ENCODE results near the gene PTGDR2. TPM values are rescaled to one million over a fixed set of nuclear protein-coding genes. Genes with fewer than 3 reads are reported as not detected.

The PTGDR2 gene
- total and polyA plus RNA-seq, 2 donors (not counting 1 experiment from before 2014, with no cell fraction given): 0.33 to 2.4 TPM

DNA sequence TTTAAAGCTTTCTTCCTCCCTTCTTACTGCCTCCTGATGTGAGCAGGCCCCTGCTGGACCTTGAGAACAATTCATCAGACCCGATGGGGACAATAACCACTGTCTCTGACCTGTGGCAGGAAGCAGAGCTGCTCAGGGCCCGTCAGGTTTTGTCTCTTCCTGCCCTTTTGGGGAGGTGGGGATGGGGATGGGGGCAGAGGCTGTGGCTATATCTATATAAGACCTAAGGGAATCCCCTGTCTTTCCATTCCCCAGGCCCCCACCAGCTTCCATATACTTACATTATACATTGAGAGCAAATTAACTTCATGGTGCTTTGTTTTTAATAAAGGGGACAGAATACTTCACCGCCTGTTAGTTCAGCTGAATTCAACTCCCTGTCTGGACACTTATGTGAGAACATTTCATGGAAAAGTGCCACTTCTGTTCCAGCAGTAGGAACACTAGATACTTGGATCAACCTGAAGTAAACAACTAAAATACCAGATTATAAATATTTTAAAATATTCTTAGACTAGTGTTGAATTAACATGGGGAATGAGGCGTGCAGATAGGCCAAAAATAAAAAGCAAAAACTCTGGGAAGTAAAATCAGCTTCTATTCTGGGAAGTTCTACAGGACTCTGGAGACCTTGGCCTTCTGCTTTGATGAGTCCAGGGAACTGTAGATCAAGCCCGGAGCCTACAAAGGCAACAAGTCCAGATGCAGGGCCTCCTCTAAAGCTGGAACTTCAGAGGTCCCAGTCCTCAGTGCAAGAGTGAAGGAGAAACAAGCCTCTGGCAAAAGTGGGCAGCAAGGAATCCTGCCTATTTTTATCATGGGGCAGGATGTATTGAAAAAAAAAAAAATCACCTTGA lies 22.7 kb upstream of the PTGDR2 start:
- no peak for DNase-seq (ENCODE audit: low read depth in 2 of 2)
- no peak overlapping the region for H3K27ac ChIP-seq (ENCODE audit: insufficient read depth, low read length)
- no peak overlapping the region for H3K4me2 ChIP-seq (ENCODE audit: extremely low read depth, insufficient read depth, low read length)
- no peaks in the 10 kb centered on the region for H3K27me3 ChIP-seq (ENCODE audit: control insufficient read depth, insufficient read depth, low read length)
- H3K36me3 ChIP-seq (ENCODE audit: control insufficient read depth, insufficient read depth, low read length): no peaks in the 10 kb centered on the region
- no peak overlapping the region for H3K4me3 ChIP-seq (replicated peaks in 1 of 4; ENCODE audit: control extremely low read depth in 1 of 4, insufficient read depth in 1 of 4, low read depth in 3 of 4, low read length in 4 of 4)
- no peaks in the 10 kb centered on the region for H3K9me3 ChIP-seq (ENCODE audit: control insufficient read depth, insufficient read depth, low read depth, low read length)
- TF ChIP-seq, protein P1, sequence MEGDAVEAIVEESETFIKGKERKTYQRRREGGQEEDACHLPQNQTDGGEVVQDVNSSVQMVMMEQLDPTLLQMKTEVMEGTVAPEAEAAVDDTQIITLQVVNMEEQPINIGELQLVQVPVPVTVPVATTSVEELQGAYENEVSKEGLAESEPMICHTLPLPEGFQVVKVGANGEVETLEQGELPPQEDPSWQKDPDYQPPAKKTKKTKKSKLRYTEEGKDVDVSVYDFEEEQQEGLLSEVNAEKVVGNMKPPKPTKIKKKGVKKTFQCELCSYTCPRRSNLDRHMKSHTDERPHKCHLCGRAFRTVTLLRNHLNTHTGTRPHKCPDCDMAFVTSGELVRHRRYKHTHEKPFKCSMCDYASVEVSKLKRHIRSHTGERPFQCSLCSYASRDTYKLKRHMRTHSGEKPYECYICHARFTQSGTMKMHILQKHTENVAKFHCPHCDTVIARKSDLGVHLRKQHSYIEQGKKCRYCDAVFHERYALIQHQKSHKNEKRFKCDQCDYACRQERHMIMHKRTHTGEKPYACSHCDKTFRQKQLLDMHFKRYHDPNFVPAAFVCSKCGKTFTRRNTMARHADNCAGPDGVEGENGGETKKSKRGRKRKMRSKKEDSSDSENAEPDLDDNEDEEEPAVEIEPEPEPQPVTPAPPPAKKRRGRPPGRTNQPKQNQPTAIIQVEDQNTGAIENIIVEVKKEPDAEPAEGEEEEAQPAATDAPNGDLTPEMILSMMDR (conservative IDR thresholded peaks at IDR 0.05 in 1 of 2, IDR thresholded peaks at IDR 0.05 in 1 of 2; ENCODE audit: low read depth in 1 of 2, low read length in 2 of 2): no peak
- TF ChIP-seq EZH2 (IDR thresholded peaks at IDR 0.05; ENCODE audit: low read length, missing control alignments): no peak
- no peaks in the 10 kb centered on the region for H4K20me1 ChIP-seq (ENCODE audit: control insufficient read depth, extremely low read depth, insufficient read depth, low read length)
- peaks cover under 1% of the 10 kb centered on the region for H3K4me1 ChIP-seq (ENCODE audit: control insufficient read depth, extremely low read depth, insufficient read depth, low read length)
- H2AFZ ChIP-seq (ENCODE audit: low read length): no peak overlapping the region
- no peaks in the 10 kb centered on the region for H3K79me2 ChIP-seq (ENCODE audit: control insufficient read depth, insufficient read depth, low read length)
- H3K9ac ChIP-seq (ENCODE audit: insufficient read depth, low read length): no peak overlapping the region

DNA sequence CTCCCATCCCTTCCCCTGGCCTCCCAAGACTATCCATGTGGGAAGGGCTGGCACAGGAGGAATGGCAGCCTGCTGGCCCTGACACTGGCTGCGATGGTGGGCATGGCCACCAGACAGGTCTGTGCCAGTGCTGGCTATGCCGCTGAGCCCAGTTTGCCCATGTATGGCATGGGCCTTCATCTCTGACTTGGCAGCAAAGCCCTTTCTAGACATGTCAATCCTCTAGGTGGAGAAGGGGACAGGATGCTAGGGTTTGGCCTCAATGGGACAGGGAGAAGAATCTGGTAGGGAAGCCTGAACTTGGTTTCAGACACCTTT lies 20.4 kb upstream of the PTGDR2 start:
- Histone ChIP-seq H3K4me2 (ENCODE audit: extremely low read depth, insufficient read depth, low read length) (no peak overlapping the region), H2AFZ (ENCODE audit: low read length) (no peak overlapping the region), H3K36me3 (ENCODE audit: control insufficient read depth, insufficient read depth, low read length) (no peaks in the 10 kb centered on the region), H3K27ac (ENCODE audit: insufficient read depth, low read length) (no peak overlapping the region), H3K79me2 (ENCODE audit: control insufficient read depth, insufficient read depth, low read length) (no peaks in the 10 kb centered on the region), H3K9ac (ENCODE audit: insufficient read depth, low read length) (no peak overlapping the region), H3K27me3 (ENCODE audit: control insufficient read depth, insufficient read depth, low read length) (no peaks in the 10 kb centered on the region), H3K4me3 (replicated peaks in 1 of 4; ENCODE audit: control extremely low read depth in 1 of 4, insufficient read depth in 1 of 4, low read depth in 3 of 4, low read length in 4 of 4) (no peak overlapping the region), H3K9me3 (ENCODE audit: control insufficient read depth, insufficient read depth, low read depth, low read length) (no peaks in the 10 kb centered on the region), H3K4me1 (ENCODE audit: control insufficient read depth, extremely low read depth, insufficient read depth, low read length) (peaks cover 22% of the 10 kb centered on the region), H4K20me1 (ENCODE audit: control insufficient read depth, extremely low read depth, insufficient read depth, low read length) (no peaks in the 10 kb centered on the region)
- no peak for DNase-seq (ENCODE audit: low read depth in 2 of 2)
- TF ChIP-seq EZH2 (IDR thresholded peaks at IDR 0.05; ENCODE audit: low read length, missing control alignments): no peak
- TF ChIP-seq, protein P1 (conservative IDR thresholded peaks at IDR 0.05 in 1 of 2, IDR thresholded peaks at IDR 0.05 in 1 of 2; ENCODE audit: low read depth in 1 of 2, low read length in 2 of 2): no peak

DNA sequence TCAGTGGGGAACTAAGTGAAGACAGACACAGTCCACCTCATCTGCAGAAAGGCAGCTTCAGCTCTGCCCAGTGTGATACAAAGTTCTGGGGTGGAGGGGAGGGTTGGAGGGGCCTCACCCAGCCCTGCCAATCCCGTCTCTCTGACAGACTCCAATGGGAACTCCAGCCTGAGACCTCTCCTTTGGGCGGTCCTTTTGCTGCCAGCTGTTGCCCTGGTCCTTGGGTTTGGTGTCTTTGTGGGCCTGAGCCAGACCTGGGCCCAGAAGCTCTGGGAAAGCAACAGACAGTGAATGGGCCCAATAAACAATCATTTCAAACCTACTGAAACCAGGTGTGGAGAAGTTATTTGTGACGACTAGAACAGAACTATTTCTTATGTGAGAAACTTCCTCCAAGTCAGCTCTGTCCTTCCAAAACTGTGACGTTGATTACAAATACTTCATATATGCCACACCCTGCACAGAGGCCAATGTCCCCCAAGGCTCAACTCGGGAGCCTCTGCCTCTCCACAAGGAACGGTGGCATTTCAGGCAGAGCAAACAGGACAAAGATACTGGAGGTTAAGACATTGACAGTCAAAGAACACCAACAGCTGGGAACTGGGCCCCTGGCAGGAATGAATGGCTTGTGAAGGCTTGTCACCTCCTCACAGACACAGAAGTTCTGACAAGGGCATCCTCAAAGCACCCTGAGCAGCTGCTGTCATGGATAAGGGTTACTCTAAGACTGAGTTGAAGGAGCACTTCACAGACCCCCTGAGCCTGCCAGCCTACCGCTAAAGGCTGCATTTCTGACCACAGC lies 19.8 kb upstream of the PTGDR2 start:
- H4K20me1 ChIP-seq (ENCODE audit: control insufficient read depth, extremely low read depth, insufficient read depth, low read length): no peaks in the 10 kb centered on the region
- no peaks in the 10 kb centered on the region for H3K36me3 ChIP-seq (ENCODE audit: control insufficient read depth, insufficient read depth, low read length)
- no peaks in the 10 kb centered on the region for H3K27me3 ChIP-seq (ENCODE audit: control insufficient read depth, insufficient read depth, low read length)
- H3K4me3 ChIP-seq (replicated peaks in 1 of 4; ENCODE audit: control extremely low read depth in 1 of 4, insufficient read depth in 1 of 4, low read depth in 3 of 4, low read length in 4 of 4): no peak overlapping the region
- H3K27ac ChIP-seq (ENCODE audit: insufficient read depth, low read length): no peak overlapping the region
- H3K79me2 ChIP-seq (ENCODE audit: control insufficient read depth, insufficient read depth, low read length): no peaks in the 10 kb centered on the region
- H3K4me2 ChIP-seq (ENCODE audit: extremely low read depth, insufficient read depth, low read length): no peak overlapping the region
- no peak overlapping the region for H3K9ac ChIP-seq (ENCODE audit: insufficient read depth, low read length)
- DNase-seq (ENCODE audit: low read depth in 2 of 2): no peak
- no peak overlapping the region for H2AFZ ChIP-seq (ENCODE audit: low read length)
- TF ChIP-seq EZH2 (IDR thresholded peaks at IDR 0.05; ENCODE audit: low read length, missing control alignments): no peak
- TF ChIP-seq, protein P1 (conservative IDR thresholded peaks at IDR 0.05 in 1 of 2, IDR thresholded peaks at IDR 0.05 in 1 of 2; ENCODE audit: low read depth in 1 of 2, low read length in 2 of 2): no peak
- no peaks in the 10 kb centered on the region for H3K9me3 ChIP-seq (ENCODE audit: control insufficient read depth, insufficient read depth, low read depth, low read length)
- peaks cover 23% of the 10 kb centered on the region for H3K4me1 ChIP-seq (ENCODE audit: control insufficient read depth, extremely low read depth, insufficient read depth, low read length)

Measured in fibroblast of lung (primary cell).